Endothelial cell (in vitro differentiated cells): ENCODE measurements around the gene GATB. TPM values are rescaled to one million over a fixed set of nuclear protein-coding genes. Genes with fewer than 3 reads are reported as not detected.

Experiments
- DNase-seq: peaks from one replicate; pipeline ENCODE4 v3.0.0; 2021; ENCODE audit warnings: low spot score
- H3K27ac Mint-ChIP-seq: one replicate; pipeline ENCODE4 v1.8.0; 2021; ENCODE audit warnings: mixed read lengths, inconsistent platforms; ENCODE audit not compliant: unreplicated experiment
- H3K27me3 Mint-ChIP-seq: one replicate; pipeline ENCODE4 v1.8.0; 2021; ENCODE audit warnings: mild to moderate bottlenecking, moderate library complexity, mixed read lengths, inconsistent platforms; ENCODE audit not compliant: unreplicated experiment
- H3K36me3 Mint-ChIP-seq: one replicate; pipeline ENCODE4 v1.8.0; 2021; ENCODE audit warnings: mild to moderate bottlenecking, low read depth, mixed read lengths, inconsistent platforms; ENCODE audit not compliant: unreplicated experiment
- H3K4me1 Mint-ChIP-seq: one replicate; pipeline ENCODE4 v1.8.0; 2021; ENCODE audit warnings: mild to moderate bottlenecking, mixed read lengths, inconsistent platforms; ENCODE audit not compliant: unreplicated experiment
- H3K4me3 Mint-ChIP-seq: one replicate; pipeline ENCODE4 v1.8.0; 2021; ENCODE audit warnings: mild to moderate bottlenecking, mixed read lengths, inconsistent platforms; ENCODE audit not compliant: unreplicated experiment
- H3K9me3 Mint-ChIP-seq: one replicate; pipeline ENCODE4 v1.8.0; 2021; ENCODE audit warnings: mixed read lengths, inconsistent platforms; ENCODE audit not compliant: unreplicated experiment
- total RNA-seq: library from RNA; stranded (reverse); fragmentation: NEBNext Ultra II Directional; extraction: Animal tissue kit (Norgen Biotek cat#: 25700); gene quantifications from one replicate; pipeline ENCODE4 v1.2.1, GENCODE V29; 2021; ENCODE audit not compliant: unreplicated experiment
- TF ChIP-seq, protein P1 (sequence below): fragments of 200-600 bp; sonication (generic); IDR thresholded peaks from one replicate; pipeline ENCODE4 v1.5.0; 2021; ENCODE audit warnings: antibody characterized with exemption; ENCODE audit not compliant: unreplicated experiment

Gene GATB
- total RNA-seq, 1 donor from 2014 or later = 16.6 TPM

DNA sequence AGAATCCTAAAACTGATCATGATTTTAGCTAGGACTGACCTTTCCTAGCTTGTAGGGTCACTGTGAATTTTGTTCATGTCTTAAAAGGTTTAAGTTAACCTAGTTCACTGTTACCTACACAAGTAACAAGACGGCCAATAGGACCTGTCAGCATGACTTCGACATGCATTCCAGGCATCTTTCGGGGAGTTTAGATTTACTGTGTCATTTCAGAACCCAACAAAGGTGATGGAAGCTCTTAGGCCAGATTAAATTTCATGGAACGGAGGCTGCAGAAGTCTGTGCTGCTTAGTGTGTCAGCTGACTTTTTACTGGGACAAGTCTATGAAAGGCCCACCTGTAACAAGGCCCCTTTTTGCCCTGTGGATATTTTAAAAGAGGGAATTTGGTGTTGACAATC, 93.1 kb downstream of the GATB start:
- Mint-ChIP-seq H3K36me3 (no peaks in the 10 kb centered on the region), H3K27me3 (peaks cover 6% of the 10 kb centered on the region), H3K27ac (no peak overlapping the region), H3K9me3 (no peaks in the 10 kb centered on the region), H3K4me1 (peaks cover 9% of the 10 kb centered on the region), H3K4me3 (no peak overlapping the region)
- no peak for DNase-seq
- TF ChIP-seq, protein P1, sequence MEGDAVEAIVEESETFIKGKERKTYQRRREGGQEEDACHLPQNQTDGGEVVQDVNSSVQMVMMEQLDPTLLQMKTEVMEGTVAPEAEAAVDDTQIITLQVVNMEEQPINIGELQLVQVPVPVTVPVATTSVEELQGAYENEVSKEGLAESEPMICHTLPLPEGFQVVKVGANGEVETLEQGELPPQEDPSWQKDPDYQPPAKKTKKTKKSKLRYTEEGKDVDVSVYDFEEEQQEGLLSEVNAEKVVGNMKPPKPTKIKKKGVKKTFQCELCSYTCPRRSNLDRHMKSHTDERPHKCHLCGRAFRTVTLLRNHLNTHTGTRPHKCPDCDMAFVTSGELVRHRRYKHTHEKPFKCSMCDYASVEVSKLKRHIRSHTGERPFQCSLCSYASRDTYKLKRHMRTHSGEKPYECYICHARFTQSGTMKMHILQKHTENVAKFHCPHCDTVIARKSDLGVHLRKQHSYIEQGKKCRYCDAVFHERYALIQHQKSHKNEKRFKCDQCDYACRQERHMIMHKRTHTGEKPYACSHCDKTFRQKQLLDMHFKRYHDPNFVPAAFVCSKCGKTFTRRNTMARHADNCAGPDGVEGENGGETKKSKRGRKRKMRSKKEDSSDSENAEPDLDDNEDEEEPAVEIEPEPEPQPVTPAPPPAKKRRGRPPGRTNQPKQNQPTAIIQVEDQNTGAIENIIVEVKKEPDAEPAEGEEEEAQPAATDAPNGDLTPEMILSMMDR = no peak

DNA sequence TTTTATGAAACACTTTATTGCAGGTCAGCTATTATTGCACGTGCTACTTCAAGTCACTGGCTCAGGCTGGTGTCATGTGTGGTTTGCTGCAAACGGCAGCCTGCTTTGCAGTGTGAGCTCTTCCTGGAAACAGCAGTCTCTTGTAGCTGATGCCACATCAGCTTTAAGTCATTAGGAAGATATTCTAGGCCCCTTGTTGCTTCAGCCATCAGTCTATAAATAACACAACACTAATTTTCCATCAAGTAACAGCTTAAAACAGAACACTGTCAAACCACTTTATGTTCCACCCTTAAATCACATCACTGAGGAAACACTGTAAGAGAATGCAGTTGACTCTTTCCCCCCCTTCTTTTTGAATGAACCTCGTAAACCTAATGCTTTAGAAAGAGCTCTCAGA, 93.8 kb downstream of the GATB start:
- no peak for DNase-seq
- Mint-ChIP-seq H3K27me3 (peaks cover 3% of the 10 kb centered on the region), H3K9me3 (no peaks in the 10 kb centered on the region), H3K4me3 (no peak overlapping the region), H3K4me1 (peaks cover 10% of the 10 kb centered on the region), H3K27ac (peak overlapping the region; percentile 26), H3K36me3 (no peaks in the 10 kb centered on the region)
- TF ChIP-seq, protein P1 = no peak

DNA sequence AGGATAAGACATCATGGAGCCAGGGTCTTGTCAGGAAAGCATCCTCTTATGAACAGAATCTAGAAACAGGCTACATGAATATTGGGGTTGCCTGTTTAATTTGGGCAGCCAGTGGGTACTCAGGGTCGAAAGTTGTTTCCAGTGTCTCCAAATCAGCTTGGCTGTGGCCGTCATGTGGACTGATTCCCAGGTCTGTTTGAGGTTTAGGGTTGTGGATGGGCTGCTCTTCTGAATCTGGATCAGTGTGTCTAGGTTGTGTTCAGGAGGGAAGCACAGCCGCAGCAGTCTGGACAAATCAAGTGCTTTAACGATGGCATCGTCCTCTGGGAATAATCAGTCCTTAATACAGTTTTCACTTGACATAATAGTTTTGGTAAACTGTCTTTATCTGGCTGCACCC, 94.3 kb downstream of the GATB start:
- no peak overlapping the region for H3K4me3 Mint-ChIP-seq
- no peak overlapping the region for H3K27ac Mint-ChIP-seq
- H3K36me3 Mint-ChIP-seq = no peaks in the 10 kb centered on the region
- peaks cover 15% of the 10 kb centered on the region for H3K4me1 Mint-ChIP-seq
- TF ChIP-seq, protein P1 = no peak
- no peak for DNase-seq
- peaks cover 3% of the 10 kb centered on the region for H3K27me3 Mint-ChIP-seq
- H3K9me3 Mint-ChIP-seq = no peaks in the 10 kb centered on the region

DNA sequence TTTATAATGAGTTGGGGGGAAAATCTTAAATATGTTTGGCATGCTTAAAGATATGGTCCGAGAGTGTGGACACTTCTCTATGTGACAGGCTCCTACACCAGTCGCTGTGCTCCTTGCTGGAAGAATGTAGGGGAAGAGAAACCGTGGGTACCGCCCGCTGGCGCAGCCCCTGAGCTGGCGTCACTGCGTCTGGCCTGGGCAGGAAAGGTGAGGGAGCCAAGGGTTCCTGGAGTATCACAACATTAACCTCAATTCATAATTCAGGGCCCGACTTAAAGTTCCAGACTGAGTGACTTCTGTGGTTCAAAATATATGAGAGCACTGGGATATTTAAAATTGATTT, 95.1 kb downstream of the GATB start:
- no peaks in the 10 kb centered on the region for H3K9me3 Mint-ChIP-seq
- no peak for DNase-seq
- peaks cover 22% of the 10 kb centered on the region for H3K4me1 Mint-ChIP-seq
- peaks cover 3% of the 10 kb centered on the region for H3K27me3 Mint-ChIP-seq
- no peak overlapping the region for H3K27ac Mint-ChIP-seq
- TF ChIP-seq, protein P1 = no peak
- no peak overlapping the region for H3K4me3 Mint-ChIP-seq
- H3K36me3 Mint-ChIP-seq = no peaks in the 10 kb centered on the region

DNA sequence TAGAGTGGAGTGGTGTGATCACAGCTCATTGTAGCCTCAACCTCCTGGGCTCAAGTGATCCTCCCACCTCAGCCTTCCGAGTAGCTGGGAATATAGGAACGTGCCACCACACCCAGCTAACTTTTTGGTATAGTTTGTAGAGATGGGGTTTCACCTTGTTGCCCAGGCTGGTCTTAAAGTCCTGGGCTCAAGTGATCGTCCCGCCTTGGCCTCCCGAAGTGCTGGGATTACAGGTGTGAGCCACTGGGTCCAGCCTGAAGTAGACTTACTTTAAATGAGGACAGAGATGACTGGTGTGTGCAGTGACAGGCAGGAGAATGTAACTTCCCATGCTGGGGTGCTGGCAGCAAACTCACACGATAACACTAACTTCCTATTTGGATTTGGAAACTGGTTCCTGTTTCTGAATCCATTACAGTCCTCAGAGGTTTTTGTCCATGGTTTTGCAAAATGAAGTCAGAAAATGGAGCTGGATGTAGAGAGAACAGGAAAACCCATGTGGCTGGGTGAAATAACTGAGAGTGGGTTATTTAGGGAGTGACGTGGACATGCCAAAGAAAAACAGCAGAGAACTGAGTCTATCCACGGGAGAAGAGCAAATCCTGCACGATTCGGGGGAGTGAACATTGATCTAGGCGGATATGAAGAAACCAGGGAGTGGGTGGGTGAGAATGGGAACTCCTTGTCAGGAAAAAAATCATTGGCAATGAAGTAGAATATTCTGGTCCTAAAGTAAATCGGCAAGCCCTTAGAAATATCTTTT, 95.6 kb downstream of the GATB start:
- peaks cover 3% of the 10 kb centered on the region for H3K27me3 Mint-ChIP-seq
- TF ChIP-seq, protein P1 = no peak
- H3K36me3 Mint-ChIP-seq = no peaks in the 10 kb centered on the region
- H3K4me3 Mint-ChIP-seq = no peak overlapping the region
- no peak overlapping the region for H3K27ac Mint-ChIP-seq
- DNase-seq = no peak
- peaks cover 27% of the 10 kb centered on the region for H3K4me1 Mint-ChIP-seq
- H3K9me3 Mint-ChIP-seq = peaks cover 3% of the 10 kb centered on the region
